GM19099 (cell line): Measurements from ENCODE around the gene CHST1.

Experiments used
- POLR2A ChIP-seq: IDR thresholded peaks from 3 replicates; pipeline ENCODE4 v1.6.1; 2011; ENCODE audit warnings: low read depth; ENCODE audit not compliant: insufficient read length; ENCODE audit errors: extremely low read depth

CHST1 gene

GRCh38 chr11:45665933-45666647, 668 bp upstream of the CHST1 start:
- no peak for TF ChIP-seq POLR2A

- TF ChIP-seq POLR2A = no peak
Observed at GRCh38 chr11:45664376-45665205, 831 bp downstream of the CHST1 start.

- no peak for TF ChIP-seq POLR2A
Observed at GRCh38 chr11:45663486-45664375, 1.7 kb downstream of the CHST1 start.

- TF ChIP-seq POLR2A = no peak
Observed at GRCh38 chr11:45662665-45663485, 2.5 kb downstream of the CHST1 start.

GRCh38 chr11:45662096-45662664, 3.2 kb downstream of the CHST1 start:
- TF ChIP-seq POLR2A = no peak

GRCh38 chr11:45661439-45662055, 3.9 kb downstream of the CHST1 start:
- TF ChIP-seq POLR2A = no peak

- no peak for TF ChIP-seq POLR2A
Observed at GRCh38 chr11:45660729-45661438, 4.5 kb downstream of the CHST1 start.

- no peak for TF ChIP-seq POLR2A
Observed at GRCh38 chr11:45659818-45660160, 5.6 kb downstream of the CHST1 start.

- no peak for TF ChIP-seq POLR2A
Observed at GRCh38 chr11:45659031-45659817, 6.2 kb downstream of the CHST1 start.

- no peak for TF ChIP-seq POLR2A
Observed at GRCh38 chr11:45658292-45658991, 7.0 kb downstream of the CHST1 start.

GRCh38 chr11:45657496-45658260, 7.7 kb downstream of the CHST1 start:
- no peak for TF ChIP-seq POLR2A
